NCI-H146 treated with DMSO at 0.1 percent for 48 hours (cell line): Measurements from ENCODE around the gene TRIM10.
"Not testable (repeated sequence)": the region's sequence is repeated elsewhere in the genome, so short reads cannot be mapped to it uniquely, and the experiment has no call there.

Experiments
- DNase-seq: peaks from one replicate; lab custom pipeline; 2025; ENCODE audit not compliant: unreplicated experiment; lab: John Stamatoyannopoulos, UW

The TRIM10 gene

GRCh38 chr6:30154709-30155519 lies 6.1 kb downstream of the TRIM10 start:
- DNase-seq: no peak

- DNase-seq: no peak
Measured at GRCh38 chr6:30154061-30154460, 7.0 kb downstream of the TRIM10 start.

- DNase-seq: no peak
Measured at GRCh38 chr6:30152910-30153610, 8.0 kb downstream of the TRIM10 start.

- DNase-seq: no peak
Measured at GRCh38 chr6:30152016-30152673, 8.9 kb downstream of the TRIM10 start.

GRCh38 chr6:30151580-30151979 lies 9.4 kb downstream of the TRIM10 start:
- no peak for DNase-seq

- no peak for DNase-seq
Measured at GRCh38 chr6:30150671-30151395, 10.2 kb downstream of the TRIM10 start.

GRCh38 chr6:30149858-30150550 lies 11.0 kb downstream of the TRIM10 start:
- no peak for DNase-seq

GRCh38 chr6:30149234-30149633 lies 11.8 kb downstream of the TRIM10 start:
- no peak for DNase-seq

GRCh38 chr6:30147096-30147495 lies 13.9 kb downstream of the TRIM10 start:
- DNase-seq: no peak

- DNase-seq: no peak
Measured at GRCh38 chr6:30145818-30146217, 15.2 kb downstream of the TRIM10 start.

GRCh38 chr6:30144811-30145210 lies 16.2 kb downstream of the TRIM10 start:
- DNase-seq: no peak

GRCh38 chr6:30143780-30144179 lies 17.2 kb downstream of the TRIM10 start:
- no peak for DNase-seq

- no peak for DNase-seq
Measured at GRCh38 chr6:30142665-30143064, 18.3 kb downstream of the TRIM10 start.

GRCh38 chr6:30140240-30140639 lies 20.8 kb downstream of the TRIM10 start:
- not testable (repeated sequence) for DNase-seq

GRCh38 chr6:30136570-30137286 lies 24.3 kb downstream of the TRIM10 start:
- no peak for DNase-seq

GRCh38 chr6:30135757-30136156 lies 25.3 kb downstream of the TRIM10 start, which contains the start of gene TRIM40:
Gene TRIM40 (plus strand): TSS chr6:30136140. CDS start chr6:30137037, 897 bp downstream.
- no peak for DNase-seq

- DNase-seq: no peak
Measured at GRCh38 chr6:30135147-30135546, 25.9 kb downstream of the TRIM10 start.

- DNase-seq: no peak
Measured at GRCh38 chr6:30131947-30132497, 29.0 kb downstream of the TRIM10 start.
